K562 (cell line): ENCODE measurements around the gene OPN1MW3.
"Not testable (repeated sequence)": the region's sequence is repeated elsewhere in the genome, so short reads cannot be mapped to it uniquely, and the experiment has no call there.

Experiments used
- CTCF ChIP-seq, 3 experiments: IDR thresholded peaks in 2 of 3; conservative IDR thresholded peaks in 1 of 3; 2 replicates each; pipeline ENCODE4 v1.5.1; 2011 to 2012; ENCODE audit warnings: low read length in 3 of 3, mild to moderate bottlenecking in 3 of 3, control low read depth in 2 of 3, improper control_type of control experiment in 1 of 3, inconsistent platforms in 1 of 3, low read depth in 1 of 3, mixed read lengths in 1 of 3, moderate library complexity in 1 of 3; ENCODE audit not compliant: insufficient read depth in 2 of 3
- HOMEZ ChIP-seq: fragments of 250-450 bp; sonication (Bioruptor Pico); IDR thresholded peaks from 2 replicates; pipeline ENCODE4 v1.4.0; 2020; ENCODE audit warnings: mild to moderate bottlenecking, moderate library complexity
- NFIX ChIP-seq: fragments of 250-450 bp; sonication (Bioruptor Pico); IDR thresholded peaks from 2 replicates; pipeline ENCODE4 v1.4.0; 2020; ENCODE audit warnings: low read depth, mild to moderate bottlenecking, moderate library complexity
- SMAD2 ChIP-seq: fragments of 150-350 bp; IDR thresholded peaks from 2 replicates; pipeline ENCODE4 v1.6.1; 2014; ENCODE audit warnings: low read depth, mild to moderate bottlenecking, low read length
- TBP ChIP-seq: optimal IDR thresholded peaks from 2 replicates; pipeline ENCODE3; 2011; ENCODE audit warnings: low read depth, low read length, improper control_type of control experiment
- TCF3 ChIP-seq: sonication (generic); formaldehyde crosslinking; IDR thresholded peaks from 2 replicates; pipeline ENCODE4 v1.4.0; 2020; ENCODE audit warnings: mild to moderate bottlenecking, missing genetic modification reagents
- ZC3H11A ChIP-seq: IDR thresholded peaks from 2 replicates; pipeline ENCODE4 v1.6.1; 2012; ENCODE audit warnings: low read depth, low read length, improper control_type of control experiment
- ZKSCAN8 ChIP-seq: fragments of 200-800 bp; sonication (Bioruptor generic); IDR thresholded peaks from 2 replicates; pipeline ENCODE4 v1.6.1; 2016; ENCODE audit warnings: missing genetic modification characterization, missing compliant biosample characterization
- ZNF3 ChIP-seq: fragments of 250-450 bp; sonication (Bioruptor Pico); IDR thresholded peaks from 2 replicates; pipeline ENCODE4 v1.5.0; 2021; ENCODE audit warnings: mild to moderate bottlenecking, moderate library complexity

GRCh38 chrX:154257282-154257681 is at the start of gene OPN1MW3:
- TF ChIP-seq ZKSCAN8 (CRISPR knock-in tag); CTCF (IDR thresholded peaks at IDR 0.05 in 2 of 3, conservative IDR thresholded peaks at IDR 0.05 in 1 of 3; ENCODE audit: insufficient read depth in 2 of 3, low read depth in 1 of 3, low read length in 3 of 3); TCF3; ZNF3 (CRISPR knock-in tag); ZC3H11A; HOMEZ (CRISPR knock-in tag); SMAD2; TBP; NFIX (CRISPR knock-in tag): not testable (repeated sequence)
